OCI-LY3 (cell line): ENCODE measurements around the gene ABLIM3.

Experiments
- H2AFZ ChIP-seq: fragments of 200-600, 300-600 bp; shearing (Covaris generic); 2 replicates; pipeline ENCODE4 v1.6.0; 2014; ENCODE audit warnings: antibody characterized with exemption, low read depth, low read length
- H3K27ac ChIP-seq: fragments of 200-600, 300-600 bp; sonication (generic); 2 replicates; pipeline ENCODE4 v1.5.1; 2014; ENCODE audit warnings: mild to moderate bottlenecking, low read length, moderate library complexity, mixed read lengths
- H3K27me3 ChIP-seq: fragments of 200-600, 300-600 bp; sonication (generic); 2 replicates; pipeline ENCODE4 v1.6.1; 2014; ENCODE audit warnings: low read depth, low read length, mixed read lengths
- H3K36me3 ChIP-seq: fragments of 200-600, 300-600 bp; sonication (generic); replicated peaks from 2 replicates; pipeline ENCODE3; 2014; ENCODE audit warnings: low read depth, low read length, mixed read lengths
- H3K4me1 ChIP-seq: fragments of 300-600, 200-600 bp; sonication (generic); 2 replicates; pipeline ENCODE4 v1.6.1; 2014; ENCODE audit warnings: low read length, mixed read lengths
- H3K4me2 ChIP-seq: fragments of 200-600, 300-600 bp; sonication (generic); 2 replicates; pipeline ENCODE4 v1.6.1; 2014; ENCODE audit warnings: low read length, mixed read lengths
- H3K4me3 ChIP-seq: fragments of 300-600, 200-600 bp; sonication (generic); 2 replicates; pipeline ENCODE4 v1.5.1; 2014; ENCODE audit warnings: antibody characterized with exemption, mild to moderate bottlenecking, low read length, moderate library complexity
- H3K79me2 ChIP-seq: fragments of 300-600, 200-600 bp; shearing (Covaris generic); 2 replicates; pipeline ENCODE4 v1.6.1; 2014; ENCODE audit warnings: mild to moderate bottlenecking, low read length, mixed read lengths
- H3K9ac ChIP-seq: fragments of 300-600, 200-600 bp; shearing (Covaris generic); 2 replicates; pipeline ENCODE4 v1.6.0; 2014; ENCODE audit warnings: mild to moderate bottlenecking, low read length, moderate library complexity
- H3K9me3 ChIP-seq: fragments of 200-600, 300-600 bp; shearing (Covaris generic); 2 replicates; pipeline ENCODE4 v1.6.1; 2014; ENCODE audit warnings: low read length, mixed read lengths; ENCODE audit not compliant: insufficient read depth
- H4K20me1 ChIP-seq: fragments of 200-600, 300-600 bp; sonication (generic); 2 replicates; pipeline ENCODE4 v1.6.1; 2016; ENCODE audit warnings: low read length, mixed read lengths; ENCODE audit not compliant: insufficient read depth
- EZH2phosphoT487 ChIP-seq: fragments of 200-600 bp; shearing (Covaris generic); IDR thresholded peaks from 2 replicates; pipeline ENCODE4 v1.6.1; 2018; ENCODE audit warnings: antibody characterized with exemption, mixed run types, low read depth
- TF ChIP-seq, protein P1 (sequence below): fragments of 200-600, 300-600 bp; sonication (generic); IDR thresholded peaks from 2 replicates; pipeline ENCODE4 v1.5.1; 2014; ENCODE audit warnings: antibody characterized with exemption, low read length, low read depth

Gene ABLIM3

DNA sequence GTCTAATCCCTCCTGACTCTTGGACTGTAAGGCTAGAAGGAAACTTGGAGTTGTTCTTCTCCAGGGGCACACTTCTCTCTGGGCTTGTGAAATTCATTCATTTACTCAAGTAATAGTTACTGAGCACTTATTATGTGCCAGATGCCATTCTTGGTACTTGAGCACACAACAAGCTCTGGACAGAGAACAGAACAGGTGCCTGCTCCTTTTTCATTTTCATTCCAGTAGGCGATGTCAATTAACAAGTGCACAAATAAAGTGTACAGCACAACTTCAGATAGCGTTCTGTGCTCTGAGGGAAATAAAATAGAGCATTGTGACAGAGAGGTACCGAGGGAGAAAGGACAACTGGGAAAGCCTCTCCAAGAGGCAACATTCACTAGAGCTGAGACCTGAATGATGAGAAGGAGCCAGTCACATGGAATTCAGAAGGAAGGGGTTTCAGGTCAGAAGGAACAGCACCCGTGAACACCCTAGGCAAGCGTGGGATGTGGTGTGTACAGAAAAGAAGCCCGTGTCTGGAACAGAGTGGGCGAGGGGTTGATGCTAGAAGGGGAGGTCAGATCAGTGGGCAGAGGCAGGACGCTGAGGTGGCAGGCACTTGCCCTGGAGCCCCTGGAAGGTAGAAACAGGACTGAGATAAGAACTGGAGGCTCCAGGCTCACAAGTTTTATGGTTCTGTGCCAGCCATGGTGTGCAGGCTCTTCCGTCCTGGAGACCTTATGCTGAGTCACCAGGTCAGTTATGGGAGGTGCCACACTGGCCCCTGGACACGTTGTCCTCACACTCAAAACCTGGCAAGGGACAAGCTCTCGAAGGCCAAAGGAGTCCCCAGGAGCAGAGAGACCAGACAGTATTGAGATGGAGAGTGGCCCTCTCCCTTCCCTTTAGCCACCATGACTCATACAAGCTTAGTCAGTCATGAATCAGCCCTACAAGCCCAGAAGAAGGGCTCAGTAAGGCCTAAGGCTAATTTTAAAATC is 7.2 kb upstream of the ABLIM3 start:
- H3K27ac ChIP-seq: no peak overlapping the region
- H3K27me3 ChIP-seq: peaks cover 22% of the 10 kb centered on the region
- H3K79me2 ChIP-seq: no peaks in the 10 kb centered on the region
- H3K4me2 ChIP-seq: no peak overlapping the region
- H3K4me3 ChIP-seq: no peak overlapping the region
- no peak overlapping the region for H2AFZ ChIP-seq
- H4K20me1 ChIP-seq: no peaks in the 10 kb centered on the region
- H3K9me3 ChIP-seq: no peaks in the 10 kb centered on the region
- H3K9ac ChIP-seq: no peak overlapping the region
- no peaks in the 10 kb centered on the region for H3K36me3 ChIP-seq
- TF ChIP-seq, protein P1, sequence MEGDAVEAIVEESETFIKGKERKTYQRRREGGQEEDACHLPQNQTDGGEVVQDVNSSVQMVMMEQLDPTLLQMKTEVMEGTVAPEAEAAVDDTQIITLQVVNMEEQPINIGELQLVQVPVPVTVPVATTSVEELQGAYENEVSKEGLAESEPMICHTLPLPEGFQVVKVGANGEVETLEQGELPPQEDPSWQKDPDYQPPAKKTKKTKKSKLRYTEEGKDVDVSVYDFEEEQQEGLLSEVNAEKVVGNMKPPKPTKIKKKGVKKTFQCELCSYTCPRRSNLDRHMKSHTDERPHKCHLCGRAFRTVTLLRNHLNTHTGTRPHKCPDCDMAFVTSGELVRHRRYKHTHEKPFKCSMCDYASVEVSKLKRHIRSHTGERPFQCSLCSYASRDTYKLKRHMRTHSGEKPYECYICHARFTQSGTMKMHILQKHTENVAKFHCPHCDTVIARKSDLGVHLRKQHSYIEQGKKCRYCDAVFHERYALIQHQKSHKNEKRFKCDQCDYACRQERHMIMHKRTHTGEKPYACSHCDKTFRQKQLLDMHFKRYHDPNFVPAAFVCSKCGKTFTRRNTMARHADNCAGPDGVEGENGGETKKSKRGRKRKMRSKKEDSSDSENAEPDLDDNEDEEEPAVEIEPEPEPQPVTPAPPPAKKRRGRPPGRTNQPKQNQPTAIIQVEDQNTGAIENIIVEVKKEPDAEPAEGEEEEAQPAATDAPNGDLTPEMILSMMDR: no peak
- TF ChIP-seq EZH2phosphoT487: no peak
- H3K4me1 ChIP-seq: no peaks in the 10 kb centered on the region

DNA sequence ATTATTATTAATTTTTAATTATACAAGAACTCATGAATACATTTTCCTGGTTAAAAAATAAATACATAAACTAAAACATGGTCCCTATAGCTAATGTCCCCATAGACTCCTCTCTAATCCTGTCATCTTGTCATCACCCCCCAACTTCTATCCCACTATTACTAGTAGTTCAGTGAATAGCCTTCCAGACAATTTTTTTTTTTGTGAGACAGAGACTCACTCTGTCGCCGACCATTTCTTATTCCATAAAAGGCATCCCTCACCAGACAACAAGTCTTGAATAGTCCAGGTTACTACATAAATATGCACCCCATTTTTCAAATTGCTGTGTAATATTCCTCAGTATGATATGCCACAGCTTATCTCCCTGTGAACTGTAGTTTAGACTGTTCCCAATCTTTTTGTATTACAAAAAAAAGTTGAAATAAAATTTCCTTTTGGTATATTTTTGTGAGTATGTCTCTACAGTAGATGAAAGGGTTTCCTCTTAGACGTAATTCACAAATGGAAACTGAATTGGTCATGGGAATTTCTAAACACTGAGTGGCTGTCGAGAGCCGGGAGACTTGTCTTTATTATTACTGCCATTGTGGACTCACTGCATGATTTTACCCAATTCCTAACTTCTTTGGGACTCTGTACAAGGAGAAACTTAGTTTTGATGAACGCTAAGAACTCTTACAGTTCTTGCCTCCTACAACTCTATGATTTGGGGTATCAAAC is 6.4 kb upstream of the ABLIM3 start:
- H3K9me3 ChIP-seq: no peaks in the 10 kb centered on the region
- H3K4me3 ChIP-seq: no peak overlapping the region
- no peak overlapping the region for H3K4me2 ChIP-seq
- H3K27me3 ChIP-seq: peaks cover 21% of the 10 kb centered on the region
- no peak overlapping the region for H3K9ac ChIP-seq
- no peak overlapping the region for H2AFZ ChIP-seq
- no peaks in the 10 kb centered on the region for H3K79me2 ChIP-seq
- H3K27ac ChIP-seq: no peak overlapping the region
- TF ChIP-seq, protein P1: no peak
- no peak for TF ChIP-seq EZH2phosphoT487
- H3K36me3 ChIP-seq: no peaks in the 10 kb centered on the region
- H3K4me1 ChIP-seq: no peaks in the 10 kb centered on the region
- H4K20me1 ChIP-seq: no peaks in the 10 kb centered on the region

DNA sequence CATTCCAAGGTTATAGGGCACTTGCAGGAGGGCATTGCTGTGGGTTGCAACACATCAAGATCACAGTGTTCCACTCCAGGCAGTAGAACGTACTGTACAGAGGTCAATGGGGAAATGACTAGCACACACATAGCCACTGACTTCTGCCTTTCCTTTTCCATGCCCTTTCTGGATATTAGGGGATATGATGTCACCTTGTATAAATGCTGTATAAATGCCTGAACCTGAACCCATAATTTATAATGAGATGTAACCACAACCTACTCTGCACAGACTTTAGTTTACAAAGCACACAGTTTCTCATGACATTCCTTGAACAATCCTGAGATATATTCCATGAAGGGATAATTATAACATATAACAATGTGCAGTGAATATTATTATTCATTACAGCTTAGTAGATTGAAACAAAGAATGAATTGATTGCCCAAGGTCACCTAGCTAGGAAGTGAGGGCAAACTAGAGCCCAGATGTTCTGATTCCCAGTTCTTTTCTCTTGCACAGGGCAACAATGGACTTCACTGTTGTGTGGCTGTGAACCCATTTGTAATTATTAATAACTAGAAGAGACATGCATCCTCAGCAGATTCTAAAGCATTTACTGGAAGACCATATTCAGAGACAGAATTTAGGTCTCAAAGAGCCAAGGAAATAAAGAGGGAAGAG is 5.6 kb upstream of the ABLIM3 start:
- Histone ChIP-seq H3K36me3 (no peaks in the 10 kb centered on the region), H3K4me3 (no peak overlapping the region), H3K27me3 (peaks cover 17% of the 10 kb centered on the region), H3K79me2 (no peaks in the 10 kb centered on the region), H3K4me1 (no peaks in the 10 kb centered on the region), H4K20me1 (no peaks in the 10 kb centered on the region), H2AFZ (no peak overlapping the region), H3K9me3 (no peaks in the 10 kb centered on the region), H3K4me2 (no peak overlapping the region), H3K9ac (no peak overlapping the region), H3K27ac (no peak overlapping the region)
- no peak for TF ChIP-seq EZH2phosphoT487

DNA sequence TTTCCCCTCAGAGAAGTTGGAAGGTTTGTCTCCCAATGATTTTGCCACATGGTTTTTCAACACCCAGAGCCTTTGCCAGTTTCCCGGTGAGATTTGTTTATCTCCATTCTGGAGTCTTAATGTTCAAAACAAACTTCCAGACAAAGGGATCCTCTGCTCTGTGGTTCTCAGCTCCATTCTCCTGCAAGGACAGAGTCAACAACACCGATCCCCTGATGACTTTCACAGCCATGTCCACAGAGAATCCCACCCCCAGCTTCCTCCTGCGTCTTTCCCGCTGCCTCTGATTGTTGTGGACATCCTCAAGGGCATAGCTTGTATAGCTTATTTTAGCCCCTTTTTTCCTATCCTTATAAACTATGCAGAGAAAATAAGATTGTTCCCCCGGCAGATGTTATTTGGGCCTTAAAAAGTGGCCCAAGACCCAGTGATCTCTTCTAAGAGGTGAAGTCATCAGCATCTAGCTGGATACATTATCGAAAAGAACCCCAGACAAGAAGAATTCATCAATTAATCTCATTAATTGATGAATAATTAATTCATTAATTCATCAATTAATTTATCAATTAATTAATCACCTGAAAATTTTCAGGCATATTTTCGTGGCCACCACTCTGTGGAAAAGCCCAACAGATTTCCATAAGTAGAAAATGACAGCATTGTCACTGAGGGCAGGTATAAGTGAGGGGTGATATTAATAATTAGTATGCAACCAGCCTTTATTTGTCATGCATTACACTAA is 2.9 kb upstream of the ABLIM3 start:
- Histone ChIP-seq H2AFZ (no peak overlapping the region), H3K79me2 (no peaks in the 10 kb centered on the region), H3K36me3 (no peaks in the 10 kb centered on the region), H3K27ac (no peak overlapping the region), H3K4me1 (no peaks in the 10 kb centered on the region), H3K4me2 (no peak overlapping the region), H3K9me3 (no peaks in the 10 kb centered on the region), H3K9ac (no peak overlapping the region), H4K20me1 (no peaks in the 10 kb centered on the region), H3K4me3 (no peak overlapping the region), H3K27me3 (peaks cover 12% of the 10 kb centered on the region)
- no peak for TF ChIP-seq EZH2phosphoT487
- TF ChIP-seq, protein P1: no peak
